Activated gamma-delta T cell treated with anti-CD3 and anti-CD28 coated beads, Interleukin-2, amount 50 U/mL, for 16 hours (primary cell): Measurements from ENCODE around the gene HOXB2.

ENCODE experiments used
- DNase-seq: peaks from one replicate; pipeline ENCODE4 v3.0.0-alpha.2; 2020; ENCODE audit warnings: low read depth

The HOXB2 gene

DNA sequence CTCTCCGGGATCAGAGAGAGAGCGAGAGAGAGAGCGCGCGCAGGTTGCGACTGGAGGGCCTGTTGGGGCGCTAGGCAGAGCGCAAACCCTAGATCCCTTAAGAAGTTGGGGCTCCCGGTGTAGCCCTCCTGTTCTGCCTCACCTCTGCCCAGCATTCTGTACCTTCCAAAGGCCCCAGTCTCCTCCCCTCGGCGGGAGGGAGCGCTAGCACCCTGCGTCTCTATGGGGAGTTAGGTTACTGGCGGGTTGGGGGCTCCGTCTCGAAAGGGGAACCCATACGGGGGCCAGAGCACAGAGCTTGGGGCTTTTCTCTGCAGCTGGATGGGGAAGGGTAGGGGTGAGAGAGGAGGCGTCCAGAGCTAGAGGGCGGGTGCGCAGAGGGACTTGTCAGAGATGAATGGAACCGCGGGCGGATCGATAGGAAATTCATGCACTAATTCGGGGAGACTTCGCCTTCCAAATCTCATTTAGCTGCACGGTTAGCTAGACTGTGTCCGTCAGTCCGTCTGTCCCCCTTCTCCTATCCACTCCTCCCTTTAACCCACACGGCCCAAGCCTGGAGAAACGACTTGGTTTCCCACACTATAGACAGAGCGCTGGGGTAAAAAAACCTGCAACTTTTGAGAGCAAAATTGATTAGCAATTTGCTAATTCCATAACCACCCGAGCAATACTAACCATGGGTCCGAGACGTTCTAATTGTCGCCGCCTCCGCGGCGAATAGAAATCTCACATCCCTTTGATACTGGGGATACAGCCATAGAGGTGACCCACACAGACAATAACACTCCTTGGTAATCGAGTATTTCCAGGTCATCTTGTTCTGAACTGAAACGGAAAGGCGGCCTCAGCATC is 33.9 kb upstream of the HOXB2 start:
- DNase-seq, result no peak

DNA sequence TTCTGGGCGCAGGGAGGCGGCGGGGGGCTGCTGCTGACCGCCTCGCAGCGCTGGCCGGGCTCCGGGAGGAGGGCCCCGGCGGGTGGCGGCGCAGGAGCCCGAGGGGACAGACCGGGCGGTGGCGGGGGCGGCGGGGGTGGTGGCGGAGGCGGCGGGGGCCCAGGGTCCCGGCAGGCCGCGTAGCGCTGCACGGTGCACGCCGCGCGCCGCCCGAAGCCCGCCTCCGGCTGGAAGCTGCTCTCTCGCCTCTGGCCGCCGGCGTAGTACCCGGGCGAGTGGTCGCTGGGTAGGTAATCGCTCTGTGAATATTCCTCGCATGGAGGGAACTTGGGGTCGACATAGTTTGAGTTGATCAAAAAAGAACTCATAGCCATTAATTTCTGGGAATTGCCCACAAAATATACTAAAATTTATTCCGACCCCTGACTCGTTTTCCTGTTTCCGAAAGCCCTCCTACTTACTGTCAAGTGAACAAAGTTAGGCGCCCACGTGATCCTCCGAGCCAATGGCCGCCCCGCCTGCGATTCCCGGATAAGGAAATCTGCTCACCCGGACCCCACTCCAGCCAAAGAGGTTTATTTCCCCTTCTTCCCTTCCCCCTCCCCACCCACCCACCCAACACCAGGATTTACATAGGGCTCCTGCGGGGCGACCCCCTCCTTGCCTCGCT is 33.2 kb upstream of the HOXB2 start, which contains the start of gene HOXB4:
Gene HOXB4, minus strand, starts transcription at position 405 of the 670 bp plus-strand sequence. Its CDS starts 31 bp downstream, at position 374.
- peak; percentile 29 for DNase-seq

DNA sequence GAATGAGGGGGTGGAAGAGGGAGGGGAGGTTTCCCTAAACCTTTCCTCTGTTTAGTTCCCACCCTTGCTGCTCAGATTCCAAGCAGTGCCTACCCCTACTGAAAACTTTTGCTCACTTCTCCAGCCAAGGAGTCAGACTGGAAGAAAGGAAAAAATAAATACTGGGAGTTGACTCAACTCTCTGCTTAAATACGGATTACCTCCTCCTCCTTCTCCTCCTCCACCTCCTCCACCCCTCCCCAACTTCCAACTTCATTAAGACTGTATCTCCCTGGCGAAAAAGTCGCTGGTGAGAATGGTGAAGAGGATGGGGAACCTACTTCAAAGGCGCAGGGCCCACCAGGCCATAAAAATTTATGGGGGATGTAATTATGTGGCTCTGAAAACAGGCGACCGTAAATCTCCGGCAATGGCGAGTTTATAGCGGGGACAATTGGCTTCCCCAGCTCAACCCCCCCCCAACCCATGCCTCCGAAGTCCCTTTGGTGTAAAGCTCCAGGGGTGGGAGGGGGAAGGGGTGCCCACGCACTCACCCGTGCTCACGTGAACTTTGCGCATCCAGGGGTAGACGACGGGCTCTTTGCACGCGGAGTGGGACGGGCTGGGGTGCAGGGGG is 32.5 kb upstream of the HOXB2 start:
- DNase-seq, result no peak

DNA sequence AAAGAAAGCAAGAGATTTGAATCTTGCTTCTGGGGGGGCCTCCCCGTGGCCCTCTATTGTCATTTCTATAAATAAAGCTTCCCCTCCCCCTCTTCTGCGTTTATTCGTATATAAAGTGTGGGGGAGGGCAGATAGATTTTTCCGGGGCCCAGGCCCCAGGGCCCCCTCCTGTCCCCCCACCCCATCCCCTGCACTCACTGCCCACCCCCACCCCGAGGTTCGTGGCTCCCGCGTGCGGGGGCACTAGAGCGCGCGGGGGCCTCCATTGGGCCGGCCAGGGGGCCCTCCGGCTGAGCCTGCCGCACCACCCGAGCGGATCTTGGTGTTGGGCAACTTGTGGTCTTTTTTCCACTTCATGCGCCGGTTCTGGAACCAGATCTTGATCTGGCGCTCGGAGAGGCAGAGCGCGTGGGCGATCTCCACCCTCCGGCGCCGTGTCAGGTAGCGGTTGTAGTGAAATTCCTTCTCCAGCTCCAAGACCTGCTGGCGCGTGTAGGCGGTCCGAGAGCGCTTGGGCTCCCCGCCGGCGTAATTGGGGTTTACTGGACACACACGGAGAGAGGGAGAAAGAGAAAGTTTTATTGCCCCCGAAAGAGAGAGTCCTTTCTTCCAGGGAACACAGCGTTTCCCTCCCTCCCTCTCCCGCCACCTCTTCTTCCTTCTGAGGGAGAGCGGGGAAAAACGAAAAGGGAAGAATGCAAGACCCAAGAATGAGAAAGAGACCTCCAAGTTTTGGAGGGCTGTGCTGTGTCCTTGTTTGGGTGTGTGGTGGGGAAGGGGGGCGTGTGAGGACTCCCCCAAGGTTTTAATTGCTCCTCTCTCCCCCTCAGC is 31.8 kb upstream of the HOXB2 start:
- DNase-seq, result no peak

GRCh38 chr17:48575673-48576478 is 31.0 kb upstream of the HOXB2 start:
- no peak for DNase-seq

DNA sequence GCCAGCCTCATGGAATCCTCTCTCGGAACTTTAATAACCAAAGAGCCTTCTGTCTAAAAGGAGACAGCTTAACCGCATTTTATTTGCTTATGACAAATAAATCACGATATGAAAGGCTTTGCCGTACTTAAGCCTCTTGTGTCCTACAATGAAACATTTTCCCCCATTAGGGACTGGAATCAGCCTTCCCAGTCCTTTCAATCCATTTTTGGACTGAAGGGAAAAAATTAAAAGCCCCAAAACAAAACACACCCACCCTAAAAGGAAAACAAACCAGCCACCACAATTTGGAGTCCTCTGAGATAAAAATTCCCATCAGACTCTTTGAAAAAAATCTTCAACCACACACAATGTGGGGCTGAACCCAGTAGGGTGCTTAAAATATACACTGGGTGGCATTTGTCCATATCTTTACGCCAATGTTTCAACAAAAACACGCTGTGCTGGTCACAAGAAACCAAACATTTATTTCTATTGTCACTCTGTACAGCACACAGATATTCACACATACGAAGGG is 30.2 kb upstream of the HOXB2 start:
- no peak for DNase-seq

DNA sequence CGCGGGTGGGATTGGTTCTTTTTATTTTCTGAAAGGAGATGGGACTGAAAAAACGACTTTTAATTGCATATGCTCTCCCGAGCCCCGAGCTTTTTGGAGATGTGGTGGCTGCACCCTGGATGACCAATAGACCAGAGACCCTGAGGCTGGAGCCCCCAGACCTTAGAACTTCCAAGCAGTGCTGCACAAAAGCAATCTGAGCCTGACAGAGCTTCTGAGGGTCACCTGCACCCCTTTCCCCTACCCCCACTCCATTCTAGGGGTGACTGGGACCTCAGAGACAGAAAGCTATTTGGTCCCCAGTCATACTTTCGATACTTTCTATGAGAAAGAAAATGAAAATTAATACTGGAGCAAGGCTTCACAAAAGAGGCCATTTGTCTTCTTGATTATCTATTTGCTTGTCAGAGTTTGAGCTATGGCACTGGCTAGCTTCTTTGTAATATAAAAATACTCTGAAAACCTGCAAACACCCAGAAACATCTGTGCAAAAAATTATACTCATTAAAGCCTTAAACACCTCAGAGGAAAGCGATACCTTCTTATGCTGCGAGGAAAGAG is 29.7 kb upstream of the HOXB2 start:
- DNase-seq, result no peak

DNA sequence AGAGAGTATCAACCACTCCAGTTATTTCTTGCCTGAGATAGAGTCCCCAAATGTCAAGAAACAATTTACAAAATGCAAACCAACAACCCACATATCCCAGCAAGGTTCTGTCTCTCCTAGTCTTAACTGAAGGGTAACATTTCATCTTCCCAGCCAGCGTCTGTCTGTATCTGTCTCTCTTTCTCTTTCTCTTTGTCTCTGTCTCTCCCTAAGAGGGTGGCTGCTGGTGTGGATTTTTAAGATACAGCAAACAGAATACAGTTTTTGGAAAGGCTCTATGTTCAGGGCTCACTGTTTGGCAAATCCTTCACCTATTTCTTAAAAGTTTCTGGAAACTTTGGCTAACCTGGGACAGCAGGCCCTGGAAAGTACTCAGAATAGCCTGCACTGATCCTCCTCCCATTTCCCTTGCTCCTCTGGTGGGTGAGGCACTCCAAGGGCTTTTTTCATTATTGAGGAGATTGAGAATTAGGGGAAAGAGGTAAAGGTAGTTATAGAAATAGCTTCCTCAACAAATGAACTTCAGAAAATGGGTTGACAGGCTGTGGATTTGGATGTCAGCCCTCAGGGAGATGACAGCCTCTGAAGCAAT is 27.0 kb upstream of the HOXB2 start:
- DNase-seq, result no peak

DNA sequence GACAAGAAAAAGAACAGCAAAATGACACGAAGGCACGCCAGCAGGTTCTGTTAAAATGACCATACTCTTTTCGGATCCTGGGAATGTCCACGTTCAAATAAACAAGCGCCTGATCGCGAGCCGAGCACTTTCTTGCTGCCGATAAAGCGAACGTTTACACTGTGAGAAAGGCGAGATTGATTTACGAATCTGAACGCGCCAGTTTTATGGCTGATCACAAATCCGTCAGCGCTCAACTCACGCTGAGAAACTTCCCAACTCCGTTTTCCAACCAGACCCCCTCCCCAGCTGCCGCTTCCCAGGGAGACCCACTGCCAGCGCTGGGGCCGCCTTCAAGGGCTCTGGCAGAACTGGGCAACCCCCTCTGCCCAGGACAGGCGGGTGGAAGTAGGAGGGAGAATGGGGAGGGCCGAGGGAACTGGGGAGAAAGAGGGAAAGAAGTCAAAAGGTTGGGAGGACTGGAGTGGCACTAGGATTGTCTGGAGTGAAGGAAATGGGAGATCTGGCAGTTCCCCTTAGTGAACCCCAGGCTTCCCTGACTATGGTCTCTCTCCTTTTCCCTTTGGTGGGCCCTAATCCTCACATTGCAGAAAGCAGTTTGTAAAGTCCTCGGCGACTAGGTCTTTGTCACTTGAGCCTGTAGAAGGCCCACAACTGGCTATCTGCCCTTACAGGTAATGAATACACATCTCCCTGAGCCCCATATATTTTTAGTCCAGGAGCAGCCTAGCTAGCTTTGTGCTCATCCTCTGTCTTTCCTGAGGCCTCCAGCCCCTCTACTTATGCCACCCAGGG is 26.3 kb upstream of the HOXB2 start:
- DNase-seq, result no peak

DNA sequence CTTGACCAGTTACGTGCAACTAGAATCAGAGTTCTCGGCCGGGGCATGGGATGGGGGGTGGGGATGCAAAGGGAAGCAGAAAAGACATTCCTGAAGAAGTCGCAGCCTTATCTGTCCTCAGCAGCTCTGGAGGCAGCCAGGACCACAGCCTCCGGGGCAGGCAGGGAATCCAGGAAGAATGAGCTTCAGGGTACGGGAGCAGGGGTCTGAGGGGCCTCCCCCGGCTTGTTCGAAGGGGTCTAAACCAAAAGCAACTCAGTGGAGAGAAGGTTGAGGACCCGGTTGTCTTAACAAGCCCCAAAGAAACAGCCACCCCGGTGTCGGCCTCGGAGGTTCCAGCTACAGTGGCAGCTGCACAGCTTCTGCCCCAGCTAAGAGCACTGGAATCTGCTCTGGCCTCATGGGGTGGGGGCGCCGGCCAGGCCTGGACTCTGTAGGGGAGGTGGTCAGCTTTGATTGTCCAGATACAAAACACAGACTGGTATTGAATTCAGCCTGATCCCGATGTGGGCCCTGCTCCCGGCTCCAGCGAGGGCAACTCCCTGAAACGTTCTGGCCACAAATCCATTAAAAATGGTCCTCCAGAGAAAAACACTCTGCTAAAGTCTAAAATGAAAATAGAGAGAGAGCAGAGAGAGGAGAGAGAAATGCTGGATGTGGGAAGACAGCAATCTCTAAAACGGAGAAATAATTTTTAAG is 25.6 kb upstream of the HOXB2 start:
- DNase-seq, result no peak

GRCh38 chr17:48569674-48570324 is 24.9 kb upstream of the HOXB2 start:
- no peak for DNase-seq

- DNase-seq, result no peak
These were observed 24.3 kb upstream of the HOXB2 start for GRCh38 chr17:48569240-48569582.

- no peak for DNase-seq
These were observed 23.8 kb upstream of the HOXB2 start for GRCh38 chr17:48568499-48569239.

DNA sequence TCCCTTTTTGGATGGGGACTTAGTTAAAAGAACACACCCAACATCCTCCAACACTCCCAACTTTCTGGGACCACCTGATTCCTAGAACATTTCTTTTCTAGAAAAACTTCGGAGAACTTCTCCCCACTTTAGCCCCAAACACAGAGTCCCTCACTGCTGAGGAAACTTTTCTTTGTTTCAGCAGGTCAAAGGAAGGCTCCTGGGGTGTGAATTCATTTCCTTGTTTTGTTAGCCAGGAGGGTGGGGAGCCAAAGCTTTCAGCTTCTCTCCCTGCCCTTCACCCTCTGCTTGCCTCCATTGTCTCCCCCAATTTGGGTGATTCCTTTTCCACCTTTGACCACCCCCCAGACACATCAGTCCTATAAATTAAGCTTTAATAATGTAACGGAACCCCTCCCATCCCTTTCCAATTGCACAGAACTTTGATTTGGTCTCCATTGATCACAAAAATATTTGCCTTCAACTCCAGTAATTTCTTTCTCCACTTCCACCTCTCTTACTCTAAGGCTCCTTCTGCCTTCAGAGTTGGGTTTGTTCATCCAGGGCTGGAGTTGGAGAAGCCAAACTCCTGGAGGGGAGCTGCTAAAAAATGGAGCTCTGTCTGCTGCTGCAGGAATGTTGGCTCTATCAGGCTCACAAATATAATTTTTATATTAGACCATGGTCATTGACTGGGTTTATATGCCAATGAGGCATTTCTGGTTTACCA is 22.9 kb upstream of the HOXB2 start:
- DNase-seq, result no peak

- DNase-seq, result no peak
These were observed 22.3 kb upstream of the HOXB2 start for GRCh38 chr17:48567209-48567608.

- no peak for DNase-seq
These were observed 21.8 kb upstream of the HOXB2 start for GRCh38 chr17:48566717-48567116.
